Measurements from ENCODE around the gene RIN2.

DNA sequence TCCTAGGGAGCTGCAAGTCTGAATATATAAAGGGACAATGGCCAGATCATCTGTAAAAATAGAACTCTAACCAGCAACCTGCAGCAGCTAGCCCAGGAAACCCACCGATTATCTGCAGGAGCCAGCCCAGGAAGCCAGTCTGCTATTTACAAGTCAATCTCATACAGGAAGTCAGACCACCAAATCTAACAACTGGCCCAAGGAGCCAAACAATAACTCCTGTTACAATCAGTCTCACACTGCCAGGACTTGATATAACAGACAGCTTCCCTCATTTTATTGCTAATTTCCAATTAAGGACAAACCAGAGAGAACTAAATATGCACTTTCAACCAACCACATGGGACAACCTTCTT is 14.4 kb upstream of the RIN2 start:
- TF ChIP-seq, protein P1, sequence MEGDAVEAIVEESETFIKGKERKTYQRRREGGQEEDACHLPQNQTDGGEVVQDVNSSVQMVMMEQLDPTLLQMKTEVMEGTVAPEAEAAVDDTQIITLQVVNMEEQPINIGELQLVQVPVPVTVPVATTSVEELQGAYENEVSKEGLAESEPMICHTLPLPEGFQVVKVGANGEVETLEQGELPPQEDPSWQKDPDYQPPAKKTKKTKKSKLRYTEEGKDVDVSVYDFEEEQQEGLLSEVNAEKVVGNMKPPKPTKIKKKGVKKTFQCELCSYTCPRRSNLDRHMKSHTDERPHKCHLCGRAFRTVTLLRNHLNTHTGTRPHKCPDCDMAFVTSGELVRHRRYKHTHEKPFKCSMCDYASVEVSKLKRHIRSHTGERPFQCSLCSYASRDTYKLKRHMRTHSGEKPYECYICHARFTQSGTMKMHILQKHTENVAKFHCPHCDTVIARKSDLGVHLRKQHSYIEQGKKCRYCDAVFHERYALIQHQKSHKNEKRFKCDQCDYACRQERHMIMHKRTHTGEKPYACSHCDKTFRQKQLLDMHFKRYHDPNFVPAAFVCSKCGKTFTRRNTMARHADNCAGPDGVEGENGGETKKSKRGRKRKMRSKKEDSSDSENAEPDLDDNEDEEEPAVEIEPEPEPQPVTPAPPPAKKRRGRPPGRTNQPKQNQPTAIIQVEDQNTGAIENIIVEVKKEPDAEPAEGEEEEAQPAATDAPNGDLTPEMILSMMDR (IDR thresholded peaks at IDR 0.05), result no peak
- TF ChIP-seq POLR2A (IDR thresholded peaks at IDR 0.05), result no peak
